Endothelial cell (in vitro differentiated cells): ENCODE measurements around the gene OR56A5. TPM values are rescaled to one million over a fixed set of nuclear protein-coding genes. Genes with fewer than 3 reads are reported as not detected.

Source experiments
- DNase-seq: peaks from one replicate; pipeline ENCODE4 v3.0.0; 2021; ENCODE audit warnings: low spot score
- H3K27ac Mint-ChIP-seq: one replicate; pipeline ENCODE4 v1.8.0; 2021; ENCODE audit warnings: mixed read lengths, inconsistent platforms; ENCODE audit not compliant: unreplicated experiment
- H3K27me3 Mint-ChIP-seq: one replicate; pipeline ENCODE4 v1.8.0; 2021; ENCODE audit warnings: mild to moderate bottlenecking, moderate library complexity, mixed read lengths, inconsistent platforms; ENCODE audit not compliant: unreplicated experiment
- H3K36me3 Mint-ChIP-seq: one replicate; pipeline ENCODE4 v1.8.0; 2021; ENCODE audit warnings: mild to moderate bottlenecking, low read depth, mixed read lengths, inconsistent platforms; ENCODE audit not compliant: unreplicated experiment
- H3K4me1 Mint-ChIP-seq: one replicate; pipeline ENCODE4 v1.8.0; 2021; ENCODE audit warnings: mild to moderate bottlenecking, mixed read lengths, inconsistent platforms; ENCODE audit not compliant: unreplicated experiment
- H3K4me3 Mint-ChIP-seq: one replicate; pipeline ENCODE4 v1.8.0; 2021; ENCODE audit warnings: mild to moderate bottlenecking, mixed read lengths, inconsistent platforms; ENCODE audit not compliant: unreplicated experiment
- H3K9me3 Mint-ChIP-seq: one replicate; pipeline ENCODE4 v1.8.0; 2021; ENCODE audit warnings: mixed read lengths, inconsistent platforms; ENCODE audit not compliant: unreplicated experiment
- CTCF ChIP-seq: fragments of 200-600 bp; sonication (generic); IDR thresholded peaks from one replicate; pipeline ENCODE4 v1.5.0; 2021; ENCODE audit warnings: antibody characterized with exemption; ENCODE audit not compliant: unreplicated experiment
- total RNA-seq: library from RNA; stranded (reverse); fragmentation: NEBNext Ultra II Directional; extraction: Animal tissue kit (Norgen Biotek cat#: 25700); gene quantifications from one replicate; pipeline ENCODE4 v1.2.1, GENCODE V29; 2021; ENCODE audit not compliant: unreplicated experiment

OR56A5 gene
- total RNA-seq, 1 donor from 2014 or later = not detected

DNA sequence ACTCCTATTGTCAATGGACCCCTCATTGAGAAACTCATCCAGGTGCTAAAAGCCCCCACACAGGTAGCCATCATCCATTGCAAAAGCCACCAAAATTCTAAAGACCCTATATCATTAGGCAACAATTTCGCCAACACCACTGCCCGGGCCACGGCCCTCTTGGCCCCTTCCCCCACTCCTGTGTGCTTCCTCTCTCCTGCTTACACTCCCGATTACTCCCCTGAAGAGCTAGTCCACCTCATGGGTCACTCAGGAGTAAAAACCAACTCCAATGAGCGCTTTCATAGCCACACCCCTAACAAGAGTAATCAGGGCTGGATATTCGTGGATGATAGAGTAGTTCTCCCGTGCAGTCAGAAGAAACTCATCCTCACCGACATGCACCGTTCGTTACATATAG lies 35.2 kb downstream of the OR56A5 start:
- DNase-seq = no peak
- Mint-ChIP-seq H3K27ac (no peak overlapping the region), H3K4me1 (no peaks in the 10 kb centered on the region), H3K9me3 (no peaks in the 10 kb centered on the region), H3K4me3 (no peak overlapping the region), H3K27me3 (peaks cover 11% of the 10 kb centered on the region), H3K36me3 (peaks cover 20% of the 10 kb centered on the region)
- no peak for TF ChIP-seq CTCF

- H3K4me1 Mint-ChIP-seq = no peaks in the 10 kb centered on the region
- peaks cover 9% of the 10 kb centered on the region for H3K27me3 Mint-ChIP-seq
- TF ChIP-seq CTCF = no peak
- no peaks in the 10 kb centered on the region for H3K9me3 Mint-ChIP-seq
- no peak overlapping the region for H3K27ac Mint-ChIP-seq
- peak overlapping the region; percentile 48 for H3K4me3 Mint-ChIP-seq
- peaks cover 20% of the 10 kb centered on the region for H3K36me3 Mint-ChIP-seq
- DNase-seq = no peak
Observed at GRCh38 chr11:5932671-5933070, 35.6 kb downstream of the OR56A5 start.

DNA sequence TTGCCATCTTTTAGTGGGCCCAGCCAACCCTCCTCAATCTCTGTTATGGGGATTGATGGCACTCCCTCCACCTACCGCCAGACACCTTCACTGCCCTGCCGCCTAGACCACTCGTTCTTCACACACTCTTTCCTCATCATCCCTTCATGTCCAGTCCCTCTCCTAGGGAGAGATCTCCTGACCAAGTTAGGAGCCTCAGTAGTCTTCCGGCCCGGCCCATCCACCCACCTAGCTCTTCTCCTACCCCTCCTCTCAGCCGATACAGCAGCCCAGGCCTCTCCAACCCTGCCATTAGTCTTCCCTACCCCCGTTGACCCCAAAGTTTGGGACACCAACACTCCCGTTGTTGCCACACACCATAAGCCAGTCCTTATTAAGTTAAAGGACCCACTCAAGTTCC lies 37.2 kb downstream of the OR56A5 start:
- TF ChIP-seq CTCF = no peak
- DNase-seq = no peak
- Mint-ChIP-seq H3K4me1 (no peaks in the 10 kb centered on the region), H3K4me3 (peak overlapping the region; percentile 19), H3K36me3 (peaks cover 20% of the 10 kb centered on the region), H3K27ac (no peak overlapping the region), H3K9me3 (no peaks in the 10 kb centered on the region), H3K27me3 (peaks cover 8% of the 10 kb centered on the region)

GRCh38 chr11:5930614-5931013 lies 37.7 kb downstream of the OR56A5 start:
- peaks cover 8% of the 10 kb centered on the region for H3K27me3 Mint-ChIP-seq
- DNase-seq = no peak
- H3K27ac Mint-ChIP-seq = no peak overlapping the region
- no peaks in the 10 kb centered on the region for H3K4me1 Mint-ChIP-seq
- peaks cover 20% of the 10 kb centered on the region for H3K36me3 Mint-ChIP-seq
- H3K4me3 Mint-ChIP-seq = no peak overlapping the region
- no peak for TF ChIP-seq CTCF
- no peaks in the 10 kb centered on the region for H3K9me3 Mint-ChIP-seq

DNA sequence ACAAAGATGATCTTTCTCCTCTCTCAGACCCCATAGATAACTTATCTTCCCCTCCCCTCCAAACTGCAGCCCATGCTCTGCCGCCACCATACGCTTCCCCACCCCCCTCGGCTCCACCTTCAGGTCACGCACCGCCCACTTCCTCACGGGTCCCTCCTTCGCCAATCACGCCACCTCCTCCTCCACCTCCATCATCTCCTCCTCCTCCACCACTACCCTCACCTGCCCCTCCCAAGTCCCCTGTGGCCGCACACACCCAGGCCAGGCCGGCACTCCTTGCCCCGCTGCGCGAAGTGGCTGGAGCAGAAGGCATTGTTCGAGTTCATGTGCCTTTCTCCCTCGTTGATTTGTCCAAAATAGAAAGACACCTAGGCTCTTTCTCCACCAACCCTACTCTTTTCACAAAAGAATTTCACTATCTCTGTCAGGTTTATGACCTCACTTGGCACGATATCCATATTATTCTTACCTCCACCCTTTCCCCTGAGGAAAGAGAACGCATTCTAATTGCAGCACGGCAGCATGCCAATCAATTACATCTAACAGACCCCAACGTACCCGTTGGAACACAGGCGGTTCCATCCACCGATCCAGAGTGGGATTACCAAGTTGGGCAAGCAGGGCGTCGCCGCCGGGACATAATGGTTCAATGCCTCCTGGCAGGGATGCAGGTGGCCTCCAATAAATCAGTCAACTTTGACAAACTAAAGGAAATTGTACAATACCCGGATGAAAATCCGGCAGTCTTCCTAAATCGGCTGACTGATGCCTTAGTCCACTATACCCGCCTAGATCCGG lies 38.5 kb downstream of the OR56A5 start:
- no peak for DNase-seq
- H3K9me3 Mint-ChIP-seq = no peaks in the 10 kb centered on the region
- peaks cover 20% of the 10 kb centered on the region for H3K36me3 Mint-ChIP-seq
- H3K27ac Mint-ChIP-seq = no peak overlapping the region
- peaks cover 8% of the 10 kb centered on the region for H3K27me3 Mint-ChIP-seq
- no peak for TF ChIP-seq CTCF
- no peaks in the 10 kb centered on the region for H3K4me1 Mint-ChIP-seq
- H3K4me3 Mint-ChIP-seq = no peak overlapping the region
